Activated CD4-positive, alpha-beta T cell treated with anti-CD3 and anti-CD28 coated beads, Interleukin-2, amount 10 ng/mL, durations not matched to agents 7 days and 5 days (primary cell): ENCODE measurements around the gene DBF4. TPM values are rescaled to one million over a fixed set of nuclear protein-coding genes. Genes with fewer than 3 reads are reported as not detected.
"Not testable (repeated sequence)": the region's sequence is repeated elsewhere in the genome, so short reads cannot be mapped to it uniquely, and the experiment has no call there.

Experiments used
- CTCF ChIA-PET: fragments of 350-600 bp; sonication (Branson Sonifier 250); formaldehyde crosslinking; loops from one replicate; lab custom pipeline; 2021; ENCODE audit warnings: antibody characterized with exemption; lab: Charles Lee
- POLR2A ChIA-PET: fragments of 350-600 bp; sonication (Branson Sonifier 250); formaldehyde crosslinking; loops from one replicate; lab custom pipeline; 2021; ENCODE audit warnings: antibody characterized with exemption; lab: Charles Lee
- DNase-seq: peaks from one replicate; pipeline ENCODE4 v3.0.0-alpha.2; 2020
- H3K27ac Mint-ChIP-seq: one replicate; pipeline ENCODE4 v1.8.0; 2021; ENCODE audit warnings: mild to moderate bottlenecking, moderate library complexity, mixed read lengths
- H3K27me3 Mint-ChIP-seq: one replicate; pipeline ENCODE4 v1.8.0; 2021; ENCODE audit warnings: mixed read lengths
- H3K36me3 Mint-ChIP-seq: one replicate; pipeline ENCODE4 v1.8.0; 2021; ENCODE audit warnings: low read depth, mixed read lengths
- H3K4me1 Mint-ChIP-seq: one replicate; pipeline ENCODE4 v1.8.0; 2021; ENCODE audit warnings: mixed read lengths
- H3K4me3 Mint-ChIP-seq: one replicate; pipeline ENCODE4 v1.8.0; 2021; ENCODE audit warnings: mild to moderate bottlenecking, moderate library complexity, mixed read lengths
- H3K9me3 Mint-ChIP-seq: one replicate; pipeline ENCODE4 v1.8.0; 2021; ENCODE audit warnings: mixed read lengths
- total RNA-seq, 2 experiments: library from RNA; stranded (reverse); gene quantifications; one replicate each; pipeline ENCODE4 v1.2.3, GENCODE V29; 2021

The DBF4 gene, protein sequence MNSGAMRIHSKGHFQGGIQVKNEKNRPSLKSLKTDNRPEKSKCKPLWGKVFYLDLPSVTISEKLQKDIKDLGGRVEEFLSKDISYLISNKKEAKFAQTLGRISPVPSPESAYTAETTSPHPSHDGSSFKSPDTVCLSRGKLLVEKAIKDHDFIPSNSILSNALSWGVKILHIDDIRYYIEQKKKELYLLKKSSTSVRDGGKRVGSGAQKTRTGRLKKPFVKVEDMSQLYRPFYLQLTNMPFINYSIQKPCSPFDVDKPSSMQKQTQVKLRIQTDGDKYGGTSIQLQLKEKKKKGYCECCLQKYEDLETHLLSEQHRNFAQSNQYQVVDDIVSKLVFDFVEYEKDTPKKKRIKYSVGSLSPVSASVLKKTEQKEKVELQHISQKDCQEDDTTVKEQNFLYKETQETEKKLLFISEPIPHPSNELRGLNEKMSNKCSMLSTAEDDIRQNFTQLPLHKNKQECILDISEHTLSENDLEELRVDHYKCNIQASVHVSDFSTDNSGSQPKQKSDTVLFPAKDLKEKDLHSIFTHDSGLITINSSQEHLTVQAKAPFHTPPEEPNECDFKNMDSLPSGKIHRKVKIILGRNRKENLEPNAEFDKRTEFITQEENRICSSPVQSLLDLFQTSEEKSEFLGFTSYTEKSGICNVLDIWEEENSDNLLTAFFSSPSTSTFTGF
- total RNA-seq, result 10 to 100 TPM; 68.8 to 75.7 TPM

DNA sequence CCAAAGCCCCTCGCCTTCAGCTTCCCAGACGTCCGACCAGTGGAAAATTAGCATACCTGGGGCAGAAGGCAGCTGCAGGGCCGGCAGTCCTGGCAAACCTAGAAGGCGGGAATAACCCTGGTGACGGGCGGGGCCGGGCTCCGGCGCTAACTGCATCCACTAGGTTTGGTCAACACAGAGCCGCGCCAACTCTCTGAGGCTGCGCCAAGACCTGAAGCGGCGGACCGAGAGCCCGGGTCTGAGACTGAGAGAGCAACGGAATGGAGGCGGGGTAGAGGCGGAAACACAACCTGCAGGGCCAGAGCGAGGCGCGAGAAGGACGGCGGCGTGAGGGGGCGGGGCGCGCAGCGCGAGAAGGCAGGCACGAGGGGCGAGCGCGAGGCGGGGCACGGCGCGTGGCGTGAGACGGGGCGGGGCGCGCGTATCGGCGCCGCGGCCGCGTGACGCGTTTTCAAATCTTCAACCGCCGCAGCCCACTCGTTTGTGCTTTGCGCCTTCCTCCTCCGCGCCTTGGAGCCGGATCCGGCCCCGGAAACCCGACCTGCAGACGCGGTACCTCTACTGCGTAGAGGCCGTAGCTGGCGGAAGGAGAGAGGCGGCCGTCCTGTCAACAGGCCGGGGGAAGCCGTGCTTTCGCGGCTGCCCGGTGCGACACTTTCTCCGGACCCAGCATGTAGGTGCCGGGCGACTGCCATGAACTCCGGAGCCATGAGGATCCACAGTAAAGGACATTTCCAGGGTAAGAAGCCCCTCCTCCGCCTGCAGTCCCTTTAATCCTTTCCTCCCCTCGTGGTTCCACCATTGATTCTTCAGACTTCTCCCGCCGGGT, at the start of gene DBF4, which contains the start of gene SLC25A40:
DBF4 (plus strand) TSS at position 454 of the 829 bp plus-strand sequence; CDS start at position 694, 240 bp downstream.
SLC25A40 (minus strand) TSS at position 321 of the 829 bp plus-strand sequence. CDS start 17,633 bp downstream, outside the sequence.
- Mint-ChIP-seq H3K27me3 (no peaks in the 10 kb centered on the region), H3K36me3 (peaks cover 55% of the 10 kb centered on the region), H3K4me3 (peak within 1 kb of the TSS; percentile 77), H3K27ac (peak within 1 kb of the TSS; percentile 99), H3K9me3 (peaks cover 10% of the 10 kb centered on the region), H3K4me1 (peaks cover 54% of the 10 kb centered on the region)
- ChIA-PET POLR2A (no interaction called here), CTCF (interaction anchor here (0.6 to 0.7 kb wide), 2 partner anchors 34 to 531 kb away, joined by 3 to 4 read pairs; partner anchors contain the start of gene CROT)
- DNase-seq, result peak; percentile 95

- H3K27me3 Mint-ChIP-seq, POLR2A ChIA-PET, DNase-seq, H3K4me1 Mint-ChIP-seq, H3K27ac Mint-ChIP-seq, H3K4me3 Mint-ChIP-seq, CTCF ChIA-PET: not testable (repeated sequence)
- Mint-ChIP-seq H3K9me3 (peaks cover 32% of the 10 kb centered on the region), H3K36me3 (peaks cover 21% of the 10 kb centered on the region)
Measured at GRCh38 chr7:87828383-87828782, 47.9 kb upstream of the DBF4 start.

DNA sequence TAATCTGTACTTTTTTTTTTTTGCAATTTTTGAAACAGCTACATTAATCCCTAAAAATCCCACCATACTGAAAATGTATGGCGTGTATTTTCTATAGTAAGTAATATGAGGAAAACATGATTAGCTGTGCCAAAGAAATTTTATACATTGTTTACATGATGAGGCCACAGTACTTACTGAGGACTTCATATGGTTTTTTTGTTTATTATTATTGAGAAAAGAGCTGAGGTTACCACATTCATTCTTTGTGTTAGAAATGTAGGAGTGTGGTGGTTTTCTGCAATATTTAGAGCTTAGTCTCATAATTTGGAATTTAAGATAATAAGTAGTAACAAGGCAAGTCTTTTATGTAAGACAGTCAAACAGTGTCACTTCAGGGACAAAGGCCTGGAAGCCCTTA, 45.2 kb upstream of the DBF4 start:
- Mint-ChIP-seq H3K36me3 (peaks cover 24% of the 10 kb centered on the region), H3K27me3 (peaks cover 3% of the 10 kb centered on the region), H3K4me3 (no peak overlapping the region), H3K9me3 (peaks cover 11% of the 10 kb centered on the region), H3K27ac (no peak overlapping the region), H3K4me1 (no peaks in the 10 kb centered on the region)
- ChIA-PET POLR2A (no interaction called here), CTCF (no interaction called here)
- no peak for DNase-seq

- Mint-ChIP-seq H3K4me1 (no peaks in the 10 kb centered on the region), H3K4me3 (no peak overlapping the region), H3K9me3 (peaks cover 4% of the 10 kb centered on the region), H3K36me3 (peaks cover 25% of the 10 kb centered on the region), H3K27ac (no peak overlapping the region), H3K27me3 (no peaks in the 10 kb centered on the region)
- ChIA-PET CTCF (no interaction called here), POLR2A (no interaction called here)
- no peak for DNase-seq
Measured at GRCh38 chr7:87833130-87833529, 43.2 kb upstream of the DBF4 start.

GRCh38 chr7:87837597-87837996, 38.7 kb upstream of the DBF4 start:
- Mint-ChIP-seq H3K27me3 (no peaks in the 10 kb centered on the region), H3K27ac (no peak overlapping the region), H3K4me1 (no peaks in the 10 kb centered on the region), H3K4me3 (no peak overlapping the region), H3K9me3 (no peaks in the 10 kb centered on the region), H3K36me3 (peaks cover 16% of the 10 kb centered on the region)
- ChIA-PET POLR2A (no interaction called here), CTCF (no interaction called here)
- no peak for DNase-seq

DNA sequence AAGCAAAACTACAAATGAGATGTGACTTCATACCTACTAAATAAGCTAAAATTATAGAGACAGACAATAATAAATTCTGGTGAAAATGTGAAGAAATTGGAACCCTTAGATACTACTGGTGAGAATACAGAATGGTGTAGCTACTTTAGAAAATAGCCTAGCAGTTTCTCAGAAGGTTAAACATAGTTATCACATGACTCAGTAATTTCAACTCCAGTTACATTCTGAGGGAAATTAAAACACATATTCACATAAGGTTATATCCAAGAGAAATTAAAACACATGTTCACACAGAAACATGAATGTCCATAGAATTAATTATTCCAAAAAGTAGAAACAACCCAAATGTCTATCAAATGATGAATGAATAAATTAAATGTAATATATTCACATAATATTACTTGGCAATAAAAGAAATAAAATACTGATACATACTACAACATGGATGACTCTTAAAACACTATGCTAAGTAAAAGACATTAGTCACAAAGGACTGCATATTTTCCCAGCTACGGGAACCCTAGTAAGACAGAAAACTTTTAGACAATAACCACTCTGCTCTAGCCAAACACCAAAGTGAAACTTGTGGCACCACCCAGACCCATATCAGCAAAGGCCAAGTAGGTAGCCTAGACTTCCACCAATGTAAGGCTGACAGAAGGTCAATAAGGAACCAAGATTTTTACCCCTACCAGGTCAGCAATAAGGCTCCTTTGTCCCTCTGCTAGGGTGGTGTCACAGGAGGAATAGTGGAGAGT, 25.3 kb upstream of the DBF4 start:
- Mint-ChIP-seq H3K9me3 (no peaks in the 10 kb centered on the region), H3K36me3 (peaks cover 35% of the 10 kb centered on the region), H3K27me3 (no peaks in the 10 kb centered on the region), H3K4me3 (no peak overlapping the region), H3K4me1 (peaks cover 3% of the 10 kb centered on the region), H3K27ac (no peak overlapping the region)
- CTCF ChIA-PET, result no interaction called here
- POLR2A ChIA-PET, result no interaction called here
- DNase-seq, result no peak

DNA sequence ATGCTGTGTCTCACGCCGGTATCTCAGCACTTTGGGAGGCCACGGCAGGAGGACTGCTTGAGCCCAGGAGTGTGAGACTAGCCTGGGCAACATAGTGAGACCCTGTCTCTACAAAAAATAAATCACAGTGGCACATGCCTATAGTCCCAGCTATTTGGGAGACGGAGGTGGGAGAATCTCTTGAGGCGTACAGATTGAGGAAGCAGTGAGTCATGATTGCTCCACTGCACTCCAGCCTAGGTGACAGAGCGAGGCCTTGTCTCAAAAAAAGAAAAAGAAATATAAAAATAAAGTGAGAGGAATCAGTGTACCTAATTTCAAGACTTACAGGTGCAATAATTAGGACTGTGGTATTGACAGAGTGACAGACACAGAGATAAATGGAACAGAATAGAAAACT, 24.0 kb upstream of the DBF4 start:
- peaks cover 3% of the 10 kb centered on the region for H3K4me1 Mint-ChIP-seq
- CTCF ChIA-PET, result no interaction called here
- H3K27me3 Mint-ChIP-seq, result no peaks in the 10 kb centered on the region
- no peak overlapping the region for H3K4me3 Mint-ChIP-seq
- H3K36me3 Mint-ChIP-seq, result peaks cover 38% of the 10 kb centered on the region
- no peaks in the 10 kb centered on the region for H3K9me3 Mint-ChIP-seq
- DNase-seq, result no peak
- POLR2A ChIA-PET, result no interaction called here
- H3K27ac Mint-ChIP-seq, result no peak overlapping the region

DNA sequence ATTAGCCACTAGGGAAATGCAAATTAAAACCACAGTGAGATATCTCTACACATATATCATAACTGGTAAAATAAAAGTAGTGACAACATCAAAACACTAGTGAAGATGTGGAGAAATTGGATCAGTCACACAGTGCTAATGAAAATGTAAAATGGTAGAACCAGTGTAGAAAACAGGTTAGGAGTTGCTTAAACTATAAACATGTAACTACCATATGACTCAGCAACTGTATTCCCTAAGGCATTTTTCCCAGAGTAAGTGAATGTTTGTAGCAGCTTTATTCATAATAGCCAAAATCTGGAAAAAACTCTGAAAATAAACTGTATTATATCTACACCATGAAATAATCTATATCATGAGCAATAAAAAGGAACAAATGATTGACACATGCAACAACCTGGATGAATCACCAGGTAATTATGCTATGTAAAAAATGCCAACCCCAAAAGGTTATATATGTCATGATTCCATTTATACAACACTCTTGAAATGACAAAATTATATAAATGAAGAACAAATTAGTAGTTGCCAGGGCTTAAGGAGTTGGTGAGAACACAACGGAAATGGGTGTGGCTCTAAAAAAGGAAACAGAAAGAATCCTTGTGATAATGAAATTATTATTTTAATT, 22.9 kb upstream of the DBF4 start:
- no peak overlapping the region for H3K27ac Mint-ChIP-seq
- H3K27me3 Mint-ChIP-seq, result no peaks in the 10 kb centered on the region
- peaks cover 1% of the 10 kb centered on the region for H3K9me3 Mint-ChIP-seq
- ChIA-PET POLR2A (no interaction called here), CTCF (no interaction called here)
- no peak for DNase-seq
- H3K36me3 Mint-ChIP-seq, result peaks cover 44% of the 10 kb centered on the region
- no peak overlapping the region for H3K4me3 Mint-ChIP-seq
- peaks cover 3% of the 10 kb centered on the region for H3K4me1 Mint-ChIP-seq

GRCh38 chr7:87858417-87859100, 17.7 kb upstream of the DBF4 start:
- H3K27ac Mint-ChIP-seq, result no peak overlapping the region
- POLR2A ChIA-PET, result no interaction called here
- H3K36me3 Mint-ChIP-seq, result peaks cover 47% of the 10 kb centered on the region
- CTCF ChIA-PET, result no interaction called here
- no peaks in the 10 kb centered on the region for H3K27me3 Mint-ChIP-seq
- H3K4me1 Mint-ChIP-seq, result no peaks in the 10 kb centered on the region
- no peak for DNase-seq
- peaks cover 6% of the 10 kb centered on the region for H3K9me3 Mint-ChIP-seq
- no peak overlapping the region for H3K4me3 Mint-ChIP-seq

GRCh38 chr7:87866089-87866488, 10.2 kb upstream of the DBF4 start:
- H3K9me3 Mint-ChIP-seq, result peaks cover 47% of the 10 kb centered on the region
- no peak overlapping the region for H3K4me3 Mint-ChIP-seq
- POLR2A ChIA-PET, result no interaction called here
- peaks cover 77% of the 10 kb centered on the region for H3K36me3 Mint-ChIP-seq
- CTCF ChIA-PET, result no interaction called here
- DNase-seq, result no peak
- peaks cover 1% of the 10 kb centered on the region for H3K4me1 Mint-ChIP-seq
- no peak overlapping the region for H3K27ac Mint-ChIP-seq
- H3K27me3 Mint-ChIP-seq, result no peaks in the 10 kb centered on the region

DNA sequence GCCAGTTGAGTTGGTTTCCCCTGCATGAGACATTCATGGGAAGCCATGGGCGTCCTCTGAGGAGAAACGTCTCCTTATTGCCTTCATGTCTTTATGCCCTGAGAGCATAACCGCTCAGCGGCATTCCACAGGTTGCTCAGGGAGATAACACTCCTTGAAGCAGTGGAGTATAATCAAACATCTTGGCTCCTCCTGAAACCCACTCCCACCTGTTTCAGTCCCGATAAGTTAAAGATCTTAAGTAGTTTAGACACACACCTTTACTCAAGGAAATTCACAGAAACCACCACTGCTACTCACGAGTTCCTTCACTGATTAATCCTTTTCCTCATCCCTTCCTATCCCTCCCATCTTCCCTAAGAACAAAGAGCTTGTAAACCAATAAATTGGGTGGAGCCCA, 9.8 kb upstream of the DBF4 start:
- POLR2A ChIA-PET, CTCF ChIA-PET, H3K27ac Mint-ChIP-seq, DNase-seq, H3K27me3 Mint-ChIP-seq, H3K4me1 Mint-ChIP-seq, H3K4me3 Mint-ChIP-seq: not testable (repeated sequence)
- Mint-ChIP-seq H3K9me3 (peaks cover 50% of the 10 kb centered on the region), H3K36me3 (peaks cover 81% of the 10 kb centered on the region)
